Right cardiac atrium (tissue), 5 donors: ENCODE measurements around the gene ANO4. TPM values are rescaled to one million over a fixed set of nuclear protein-coding genes. Genes with fewer than 3 reads are reported as not detected.
"Not testable (repeated sequence)": the region's sequence is repeated elsewhere in the genome, so short reads cannot be mapped to it uniquely, and the experiment has no call there.

Experiments
- ATAC-seq, 2 donors: fragments of 200-7000 bp; cut with Tn5 transposase; one replicate each; pipeline versions ENCODE4 v1.8.0 to v1.9.1; 2020; ENCODE audit warnings: moderate library complexity in 2 of 2, mild to moderate bottlenecking in 1 of 2
- DNase-seq, 3 donors: peaks; one replicate each; pipeline ENCODE4 v3.0.0-alpha.2; 2020
- H3K27ac ChIP-seq: one replicate; pipeline ENCODE4 v1.5.1; 2013; ENCODE audit warnings: mild to moderate bottlenecking, low read length, control low read depth, moderate library complexity
- H3K27me3 ChIP-seq: one replicate; pipeline ENCODE4 v1.6.1; 2013; ENCODE audit not compliant: control insufficient read depth, insufficient read depth
- H3K4me1 ChIP-seq: one replicate; pipeline ENCODE4 v1.6.1; 2013; ENCODE audit warnings: low read length; ENCODE audit not compliant: control insufficient read depth, insufficient read depth
- H3K4me3 ChIP-seq: one replicate; pipeline ENCODE4 v1.5.1; 2013; ENCODE audit warnings: low read length, control low read depth
- H3K9me3 ChIP-seq: one replicate; pipeline ENCODE4 v1.6.1; 2013; ENCODE audit warnings: low read length; ENCODE audit not compliant: control insufficient read depth
- WGBS: extraction: QIAGEN DNeasy Blood & Tissue Kit; methylation state at CpG from one replicate; pipeline ENCODE4 v1.1.7; 2013; 5-methylcytosine and 5-hydroxymethylcytosine counted together
- intact Hi-C, 4 donors: fragments of 100-400 bp; cut with DNase I; formaldehyde crosslinking; loops; one replicate each; pipeline versions ENCODE4 v1.11.0 to v1.14.0; 2022 to 2023
- polyA plus RNA-seq: library from polyadenylated mRNA; stranded (reverse); fragments of 200-250 nt; gene quantifications from one replicate; pipeline ENCODE4 v1.2.3, GENCODE V29; 2013
- total RNA-seq, 4 donors: library from RNA; stranded (reverse); fragmentation: NEBNext Ultra II Directional; extraction: Animal tissue kit (Norgen Biotek cat#: 25700); gene quantifications; one replicate each; pipeline ENCODE4 v1.2.1, GENCODE V29; 2021
- donor health status: healthy with polysubstance abuse.
- donor health status: DM: no; HTN: yes; CAD: no.
- donor health status: DM: no; HTN: no; CAD: no.
- donor health status: DM: no; HTN: yes; CAD: no; lungs with severe emphysema.
- donor health status: DM: yes; HTN: yes; CAD: no.

The ANO4 gene
- total and polyA plus RNA-seq, 5 donors: 0.23 to 0.89 (median 0.29) TPM; not detected in 1

- Histone ChIP-seq H3K4me1 (no peaks in the 10 kb centered on the region), H3K27ac (no peak overlapping the region), H3K4me3 (no peak overlapping the region), H3K27me3 (no peaks in the 10 kb centered on the region), H3K9me3 (no peaks in the 10 kb centered on the region)
- WGBS: 74% methylated on average over 4 of the region's 4 CpGs
- ATAC-seq (no peak), DNase-seq (no peak)
- intact Hi-C loops: no loop called here
Measured at GRCh38 chr12:100913872-100914592, 119.5 kb downstream of the ANO4 start.

- Histone ChIP-seq H3K27ac (no peak overlapping the region), H3K4me3 (no peak overlapping the region), H3K27me3 (no peaks in the 10 kb centered on the region), H3K4me1 (no peaks in the 10 kb centered on the region), H3K9me3 (no peaks in the 10 kb centered on the region)
- DNase-seq: no peak
- ATAC-seq: no peak
- WGBS: 70% methylated on average over 2 of the region's 2 CpGs
- intact Hi-C loops: no loop called here
Measured at GRCh38 chr12:100919116-100919515, 124.5 kb downstream of the ANO4 start.

GRCh38 chr12:100920493-100920892 lies 125.9 kb downstream of the ANO4 start:
- Histone ChIP-seq H3K27me3 (no peaks in the 10 kb centered on the region), H3K9me3 (no peaks in the 10 kb centered on the region), H3K4me3 (no peak overlapping the region), H3K4me1 (no peaks in the 10 kb centered on the region), H3K27ac (no peak overlapping the region)
- no peak for ATAC-seq
- no peak for DNase-seq
- intact Hi-C loops: no loop called here
- 73% methylated on average over 4 of the region's 4 CpGs for WGBS

GRCh38 chr12:100926669-100927248 lies 132.2 kb downstream of the ANO4 start:
- no peaks in the 10 kb centered on the region for H3K9me3 ChIP-seq
- H3K4me3 ChIP-seq: no peak overlapping the region
- DNase-seq: no peak
- ATAC-seq: no peak
- intact Hi-C loops: no loop called here
- no peaks in the 10 kb centered on the region for H3K27me3 ChIP-seq
- H3K27ac ChIP-seq: no peak overlapping the region
- H3K4me1 ChIP-seq: no peaks in the 10 kb centered on the region
- 0% methylated on average over 1 of the region's 1 CpG for WGBS

GRCh38 chr12:100927826-100928225 lies 133.2 kb downstream of the ANO4 start:
- no peaks in the 10 kb centered on the region for H3K9me3 ChIP-seq
- H3K4me3 ChIP-seq: no peak overlapping the region
- no peak for ATAC-seq
- no peaks in the 10 kb centered on the region for H3K27me3 ChIP-seq
- 70% methylated on average over 4 of the region's 4 CpGs for WGBS
- no peak for DNase-seq
- intact Hi-C loops: no loop called here
- H3K4me1 ChIP-seq: no peaks in the 10 kb centered on the region
- no peak overlapping the region for H3K27ac ChIP-seq

GRCh38 chr12:100932571-100932970 lies 138.0 kb downstream of the ANO4 start:
- H3K4me1 ChIP-seq: no peaks in the 10 kb centered on the region
- 66% methylated on average over 2 of the region's 2 CpGs for WGBS
- no peak for ATAC-seq

GRCh38 chr12:100933531-100933930 lies 139.0 kb downstream of the ANO4 start:
- 60% methylated on average over 1 of the region's 1 CpG for WGBS
- H3K27ac ChIP-seq, H3K9me3 ChIP-seq, DNase-seq, intact Hi-C loops, H3K4me1 ChIP-seq, H3K4me3 ChIP-seq, H3K27me3 ChIP-seq, ATAC-seq: not testable (repeated sequence)

More at GRCh38 chr12:100932571-100932970, 138.0 kb downstream of the ANO4 start:
- H3K27me3 ChIP-seq: no peaks in the 10 kb centered on the region
- H3K4me3 ChIP-seq: no peak overlapping the region
- DNase-seq: no peak
- H3K27ac ChIP-seq: no peak overlapping the region
- H3K9me3 ChIP-seq: no peaks in the 10 kb centered on the region
- intact Hi-C loops: no loop called here

- Histone ChIP-seq H3K27me3 (no peaks in the 10 kb centered on the region), H3K9me3 (no peaks in the 10 kb centered on the region), H3K4me3 (no peak overlapping the region), H3K4me1 (no peaks in the 10 kb centered on the region), H3K27ac (no peak overlapping the region)
- ATAC-seq: no peak
- DNase-seq: no peak
- intact Hi-C loops: no loop called here
- 27% methylated on average over 1 of the region's 1 CpG for WGBS
Measured at GRCh38 chr12:100935929-100936328, 141.4 kb downstream of the ANO4 start.

- no peak for DNase-seq
- intact Hi-C loops: no loop called here
- no peak overlapping the region for H3K27ac ChIP-seq
- ATAC-seq: no peak
- 49% methylated on average over 5 of the region's 5 CpGs for WGBS
- H3K9me3 ChIP-seq: no peaks in the 10 kb centered on the region
- H3K4me3 ChIP-seq: no peak overlapping the region
- H3K27me3 ChIP-seq: no peaks in the 10 kb centered on the region
- H3K4me1 ChIP-seq: no peaks in the 10 kb centered on the region
Measured at GRCh38 chr12:100936661-100937060, 142.1 kb downstream of the ANO4 start.

- DNase-seq: no peak
- 59% methylated on average over 2 of the region's 2 CpGs for WGBS
- no peaks in the 10 kb centered on the region for H3K4me1 ChIP-seq
- intact Hi-C loops: no loop called here
- H3K27me3 ChIP-seq: no peaks in the 10 kb centered on the region
- no peaks in the 10 kb centered on the region for H3K9me3 ChIP-seq
- no peak for ATAC-seq
- H3K4me3 ChIP-seq: no peak overlapping the region
- no peak overlapping the region for H3K27ac ChIP-seq
Measured at GRCh38 chr12:100940503-100940902, 145.9 kb downstream of the ANO4 start.

- DNase-seq (peak in 1 of 3 donors; percentile 35), ATAC-seq (peak; percentile 54 to 91)
- no peak overlapping the region for H3K4me3 ChIP-seq
- intact Hi-C loops: no loop called here
- WGBS: 68% methylated on average over 5 of the region's 5 CpGs
- no peaks in the 10 kb centered on the region for H3K4me1 ChIP-seq
- no peaks in the 10 kb centered on the region for H3K27me3 ChIP-seq
- no peaks in the 10 kb centered on the region for H3K9me3 ChIP-seq
- no peak overlapping the region for H3K27ac ChIP-seq
Measured at GRCh38 chr12:100942984-100943749, 148.6 kb downstream of the ANO4 start.
